OCI-LY1 (cell line): ENCODE measurements around the gene ITGA6.

Experiments used
- H2AFZ ChIP-seq: fragments of 200-600 bp; sonication (generic), shearing (Covaris generic); 2 replicates; pipeline ENCODE4 v1.6.0; 2014; ENCODE audit warnings: antibody characterized with exemption, mild to moderate bottlenecking, low read length
- H3F3A ChIP-seq: fragments of 200-600 bp; sonication (generic), shearing (Covaris generic); 2 replicates; pipeline ENCODE4 v1.6.0; 2014; ENCODE audit warnings: mild to moderate bottlenecking, antibody characterized with exemption, low read length, moderate library complexity; ENCODE audit not compliant: insufficient read depth
- H3K27ac ChIP-seq: fragments of 200-600 bp; sonication (generic); 2 replicates; pipeline ENCODE4 v1.5.1; 2014; ENCODE audit warnings: low read length, mixed run types, mild to moderate bottlenecking, low read depth; ENCODE audit not compliant: poor library complexity, severe bottlenecking
- H3K27me3 ChIP-seq: fragments of 200-600 bp; sonication (generic); 2 replicates; pipeline ENCODE4 v1.6.0; 2014; ENCODE audit warnings: antibody characterized with exemption, mild to moderate bottlenecking, low read length, moderate library complexity; ENCODE audit not compliant: insufficient read depth
- H3K36me3 ChIP-seq: fragments of 200-600 bp; sonication (generic); 2 replicates; pipeline ENCODE4 v1.6.1; 2014; ENCODE audit warnings: mild to moderate bottlenecking, antibody characterized with exemption, low read length, moderate library complexity, mixed read lengths; ENCODE audit not compliant: insufficient read depth
- H3K4me1 ChIP-seq: fragments of 200-600 bp; sonication (generic); 2 replicates; pipeline ENCODE4 v1.5.1; 2014; ENCODE audit warnings: mild to moderate bottlenecking, low read length, moderate library complexity; ENCODE audit not compliant: insufficient read depth, severe bottlenecking
- H3K4me2 ChIP-seq: fragments of 200-600 bp; sonication (generic), shearing (Covaris generic); 2 replicates; pipeline ENCODE4 v1.6.1; 2014; ENCODE audit warnings: low read length
- H3K4me3 ChIP-seq: fragments of 200-600 bp; sonication (generic); 2 replicates; pipeline ENCODE4 v1.5.1; 2014; ENCODE audit warnings: low read length, low read depth, mild to moderate bottlenecking, mixed read lengths; ENCODE audit not compliant: poor library complexity, severe bottlenecking
- H3K79me2 ChIP-seq: fragments of 200-600 bp; shearing (Covaris generic); 2 replicates; pipeline ENCODE4 v1.6.1; 2016; ENCODE audit warnings: mixed run types, low read length, mixed read lengths; ENCODE audit not compliant: insufficient read depth
- H3K9ac ChIP-seq: fragments of 200-600 bp; sonication (generic), shearing (Covaris generic); 2 replicates; pipeline ENCODE4 v1.6.1; 2014; ENCODE audit warnings: mild to moderate bottlenecking, low read length, mixed read lengths
- H3K9me2 ChIP-seq: fragments of 200-600 bp; sonication (generic), shearing (Covaris generic); 2 replicates; pipeline ENCODE4 v1.6.1; 2014; ENCODE audit warnings: low read depth, mild to moderate bottlenecking, low read length, mixed read lengths
- H3K9me3 ChIP-seq: fragments of 200-600 bp; shearing (Covaris generic); 2 replicates; pipeline ENCODE4 v1.6.1; 2014; ENCODE audit warnings: low read length, mixed read lengths
- H4K20me1 ChIP-seq: fragments of 200-600 bp; sonication (generic), shearing (Covaris generic); 2 replicates; pipeline ENCODE4 v1.6.0; 2016; ENCODE audit warnings: mild to moderate bottlenecking, low read length; ENCODE audit not compliant: insufficient read depth
- EZH2 ChIP-seq: fragments of 200-600 bp; sonication (generic), shearing (Covaris generic); IDR thresholded peaks from 2 replicates; pipeline ENCODE4 v1.8.0; 2017; ENCODE audit warnings: borderline replicate concordance, mixed run types, mild to moderate bottlenecking, antibody characterized with exemption, low read length, moderate library complexity, mixed read lengths
- TF ChIP-seq, protein P1 (sequence below): fragments of 200-600 bp; sonication (generic), shearing (Covaris generic); IDR thresholded peaks from 2 replicates; pipeline ENCODE4 v1.5.1; 2017; ENCODE audit warnings: mild to moderate bottlenecking, antibody characterized with exemption, low read length, moderate library complexity, mixed read lengths

ITGA6 gene

DNA sequence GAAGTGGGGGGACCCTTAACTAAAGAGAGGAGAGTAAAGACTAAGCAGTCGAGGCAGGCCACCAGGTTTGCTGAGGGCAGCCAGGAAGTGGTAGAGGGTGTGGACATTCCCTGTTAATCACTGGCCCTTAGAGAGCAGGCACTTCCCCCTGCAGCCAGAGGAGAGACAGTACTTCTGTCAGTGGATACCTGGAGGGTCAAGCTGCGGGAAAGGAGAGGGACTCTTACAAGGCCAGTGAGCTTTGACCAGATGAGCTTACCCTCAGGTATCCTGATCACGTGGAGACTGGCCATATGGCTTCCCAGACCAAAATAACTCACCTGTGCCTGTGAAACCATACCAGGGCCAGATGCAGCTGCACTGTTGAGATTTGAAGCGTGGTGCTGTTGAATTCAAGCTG is 28.6 kb downstream of the ITGA6 start:
- no peak overlapping the region for H3K4me2 ChIP-seq
- H3K27ac ChIP-seq, result no peak overlapping the region
- H3K79me2 ChIP-seq, result no peaks in the 10 kb centered on the region
- TF ChIP-seq, protein P1, sequence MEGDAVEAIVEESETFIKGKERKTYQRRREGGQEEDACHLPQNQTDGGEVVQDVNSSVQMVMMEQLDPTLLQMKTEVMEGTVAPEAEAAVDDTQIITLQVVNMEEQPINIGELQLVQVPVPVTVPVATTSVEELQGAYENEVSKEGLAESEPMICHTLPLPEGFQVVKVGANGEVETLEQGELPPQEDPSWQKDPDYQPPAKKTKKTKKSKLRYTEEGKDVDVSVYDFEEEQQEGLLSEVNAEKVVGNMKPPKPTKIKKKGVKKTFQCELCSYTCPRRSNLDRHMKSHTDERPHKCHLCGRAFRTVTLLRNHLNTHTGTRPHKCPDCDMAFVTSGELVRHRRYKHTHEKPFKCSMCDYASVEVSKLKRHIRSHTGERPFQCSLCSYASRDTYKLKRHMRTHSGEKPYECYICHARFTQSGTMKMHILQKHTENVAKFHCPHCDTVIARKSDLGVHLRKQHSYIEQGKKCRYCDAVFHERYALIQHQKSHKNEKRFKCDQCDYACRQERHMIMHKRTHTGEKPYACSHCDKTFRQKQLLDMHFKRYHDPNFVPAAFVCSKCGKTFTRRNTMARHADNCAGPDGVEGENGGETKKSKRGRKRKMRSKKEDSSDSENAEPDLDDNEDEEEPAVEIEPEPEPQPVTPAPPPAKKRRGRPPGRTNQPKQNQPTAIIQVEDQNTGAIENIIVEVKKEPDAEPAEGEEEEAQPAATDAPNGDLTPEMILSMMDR, result no peak
- TF ChIP-seq EZH2, result no peak
- no peak overlapping the region for H2AFZ ChIP-seq
- no peak overlapping the region for H3K9ac ChIP-seq
- no peaks in the 10 kb centered on the region for H3F3A ChIP-seq
- no peaks in the 10 kb centered on the region for H3K36me3 ChIP-seq
- H3K27me3 ChIP-seq, result no peaks in the 10 kb centered on the region
- no peaks in the 10 kb centered on the region for H3K9me2 ChIP-seq
- H3K4me1 ChIP-seq, result no peaks in the 10 kb centered on the region
- H4K20me1 ChIP-seq, result no peaks in the 10 kb centered on the region
- H3K4me3 ChIP-seq, result no peak overlapping the region
- no peaks in the 10 kb centered on the region for H3K9me3 ChIP-seq

DNA sequence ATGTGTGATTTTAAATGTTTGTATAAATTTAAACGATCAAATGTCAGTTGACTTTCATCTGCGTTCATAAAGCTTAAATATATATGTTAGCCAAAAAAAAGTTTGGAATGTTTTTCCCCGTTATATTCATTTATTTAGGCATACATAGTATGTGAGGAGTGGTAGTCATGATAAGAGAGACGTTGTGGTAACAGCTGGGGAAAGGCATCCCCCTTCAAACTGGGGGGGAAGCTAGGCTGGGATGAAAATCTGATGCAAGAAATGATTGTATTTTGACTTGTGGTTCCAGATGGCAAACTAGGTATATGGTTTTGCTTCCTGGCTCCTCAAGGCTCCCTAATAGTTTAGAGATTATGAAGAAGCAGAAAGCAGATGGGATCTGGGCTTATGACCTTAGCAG is 30.1 kb downstream of the ITGA6 start:
- H3K27ac ChIP-seq, result no peak overlapping the region
- no peaks in the 10 kb centered on the region for H3K36me3 ChIP-seq
- no peak overlapping the region for H3K4me3 ChIP-seq
- TF ChIP-seq EZH2, result no peak
- TF ChIP-seq, protein P1, result no peak
- H3K79me2 ChIP-seq, result no peaks in the 10 kb centered on the region
- H3K9me3 ChIP-seq, result no peaks in the 10 kb centered on the region
- H4K20me1 ChIP-seq, result no peaks in the 10 kb centered on the region
- H2AFZ ChIP-seq, result no peak overlapping the region
- no peaks in the 10 kb centered on the region for H3K27me3 ChIP-seq
- H3F3A ChIP-seq, result no peaks in the 10 kb centered on the region
- H3K9me2 ChIP-seq, result no peaks in the 10 kb centered on the region
- H3K4me1 ChIP-seq, result peaks cover 4% of the 10 kb centered on the region
- H3K4me2 ChIP-seq, result no peak overlapping the region
- H3K9ac ChIP-seq, result no peak overlapping the region

DNA sequence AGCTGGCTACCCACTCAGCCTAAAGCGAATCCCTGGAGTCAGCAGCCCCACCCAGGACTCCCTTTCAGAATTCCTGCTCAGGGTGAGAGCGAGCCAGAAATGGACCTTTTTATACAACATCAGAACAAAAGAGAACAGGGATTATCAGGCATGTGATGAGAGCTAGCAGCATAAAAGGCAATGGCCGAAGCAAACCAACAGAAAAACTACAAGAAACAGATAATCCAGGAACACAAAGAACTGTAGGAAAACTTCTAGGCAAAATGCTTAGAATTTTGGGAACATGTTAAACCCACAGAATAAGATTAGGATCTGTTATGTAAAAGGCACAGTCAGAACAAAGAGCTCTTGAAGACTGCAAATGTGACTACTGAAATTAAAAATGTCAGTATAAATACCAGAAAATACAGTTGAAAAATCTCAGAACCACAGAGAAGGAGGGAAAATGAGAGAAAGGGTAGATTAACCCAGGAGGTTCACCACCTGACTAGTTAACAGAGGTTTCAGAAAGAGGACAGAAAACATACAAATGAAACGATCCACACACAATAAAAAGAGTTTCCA is 31.3 kb downstream of the ITGA6 start:
- Histone ChIP-seq H4K20me1 (no peaks in the 10 kb centered on the region), H3K79me2 (no peaks in the 10 kb centered on the region), H3F3A (no peaks in the 10 kb centered on the region), H3K36me3 (no peaks in the 10 kb centered on the region), H2AFZ (no peak overlapping the region), H3K4me1 (peaks cover 15% of the 10 kb centered on the region), H3K4me2 (no peak overlapping the region), H3K9ac (no peak overlapping the region), H3K27ac (no peak overlapping the region), H3K4me3 (no peak overlapping the region), H3K27me3 (no peaks in the 10 kb centered on the region), H3K9me2 (no peaks in the 10 kb centered on the region), H3K9me3 (no peaks in the 10 kb centered on the region)
- TF ChIP-seq, protein P1, result no peak
- TF ChIP-seq EZH2, result no peak
